AG09319 (cell line): ENCODE results near the gene CHRNA4.

Experiments used
- DNase-seq: peaks from one replicate; pipeline ENCODE4 v3.0.0-alpha.2; 2010; ENCODE audit warnings: low read depth; ENCODE audit errors: extremely low read depth
- CTCF ChIP-seq: IDR thresholded peaks from 2 replicates; pipeline ENCODE4 v1.5.1; 2011; ENCODE audit warnings: low read depth, mild to moderate bottlenecking, inconsistent platforms, low read length, moderate library complexity

CHRNA4 gene

DNA sequence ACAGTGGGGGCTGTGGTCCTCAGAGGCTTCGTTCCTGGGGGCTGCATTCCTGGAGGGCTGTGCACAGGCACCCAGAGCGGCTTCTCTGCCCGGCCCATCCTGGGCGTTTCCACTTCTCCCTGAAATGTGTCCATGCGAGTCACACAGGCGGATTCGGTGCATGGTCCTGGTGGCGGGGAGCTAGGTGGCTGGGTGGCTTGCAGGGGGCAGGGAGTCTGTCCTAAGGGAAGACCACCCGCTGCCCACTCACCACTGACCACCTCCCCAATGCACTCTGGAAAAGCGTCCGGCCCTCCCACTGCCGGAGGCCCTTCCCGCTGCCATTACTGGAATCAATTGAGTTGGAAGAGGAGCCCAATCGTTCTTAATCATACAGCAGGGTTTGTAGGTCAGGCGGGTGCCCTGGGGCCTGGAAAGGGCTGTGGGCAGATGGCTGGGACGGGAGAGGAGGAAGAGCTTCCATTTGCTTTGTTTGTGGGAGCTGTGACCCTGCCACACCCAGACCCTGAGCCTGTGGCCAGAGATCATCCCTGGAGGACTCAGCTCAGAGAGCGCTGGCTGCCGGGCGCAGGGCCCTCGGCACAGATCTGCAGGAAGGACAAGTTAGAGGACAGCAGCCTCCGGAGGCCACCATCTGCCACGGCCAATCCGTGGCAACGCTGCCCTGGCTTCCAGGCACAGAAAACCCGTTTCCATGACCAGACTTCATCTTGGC, 6.4 kb downstream of the CHRNA4 start:
- no peak for TF ChIP-seq CTCF
- DNase-seq: no peak

- no peak for TF ChIP-seq CTCF
- no peak for DNase-seq
Measured at GRCh38 chr20:63352811-63353221, 8.3 kb downstream of the CHRNA4 start.

DNA sequence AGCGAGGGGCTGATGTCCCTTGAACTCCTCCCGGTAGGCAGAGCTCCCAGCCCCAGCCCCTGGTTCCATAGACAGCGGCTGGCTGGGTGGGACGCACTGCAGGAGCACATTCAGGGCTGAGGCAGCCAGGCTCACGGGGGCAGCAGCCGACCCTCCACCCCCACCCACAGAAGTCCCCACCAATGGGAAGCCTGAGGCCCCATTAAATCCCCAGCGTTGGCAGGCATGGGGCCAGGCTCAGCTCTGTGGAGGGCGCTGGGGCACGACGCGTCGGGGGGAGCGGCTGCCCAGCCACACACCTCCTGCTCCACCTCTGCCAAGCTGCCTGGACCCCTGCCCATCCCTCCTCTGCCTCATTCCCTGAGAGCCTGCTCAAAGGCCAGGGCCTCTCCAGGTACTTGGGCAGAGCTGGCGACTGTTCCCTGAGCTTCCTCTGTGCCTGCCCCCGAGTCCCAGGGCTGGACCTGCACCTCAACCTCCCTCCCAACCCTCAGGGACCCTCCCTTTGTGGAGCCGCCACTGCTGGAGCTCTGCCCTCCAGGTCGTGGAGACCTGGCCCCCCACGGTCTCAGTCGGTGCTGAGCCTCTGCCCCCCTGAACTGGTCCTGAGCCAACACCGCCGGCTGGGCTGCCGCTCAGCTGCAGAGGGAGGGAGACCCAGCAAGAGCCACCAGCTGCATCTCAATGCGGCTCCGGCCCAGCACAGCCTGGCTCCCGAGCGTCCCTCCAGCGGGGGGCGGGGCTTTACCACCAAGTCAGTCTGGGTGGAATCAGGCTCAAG, 9.1 kb downstream of the CHRNA4 start:
- DNase-seq: no peak
- no peak for TF ChIP-seq CTCF

GRCh38 chr20:63351326-63351700, 9.8 kb downstream of the CHRNA4 start:
- DNase-seq: no peak
- no peak for TF ChIP-seq CTCF

GRCh38 chr20:63350597-63351325, 10.4 kb downstream of the CHRNA4 start:
- no peak for DNase-seq
- no peak for TF ChIP-seq CTCF

DNA sequence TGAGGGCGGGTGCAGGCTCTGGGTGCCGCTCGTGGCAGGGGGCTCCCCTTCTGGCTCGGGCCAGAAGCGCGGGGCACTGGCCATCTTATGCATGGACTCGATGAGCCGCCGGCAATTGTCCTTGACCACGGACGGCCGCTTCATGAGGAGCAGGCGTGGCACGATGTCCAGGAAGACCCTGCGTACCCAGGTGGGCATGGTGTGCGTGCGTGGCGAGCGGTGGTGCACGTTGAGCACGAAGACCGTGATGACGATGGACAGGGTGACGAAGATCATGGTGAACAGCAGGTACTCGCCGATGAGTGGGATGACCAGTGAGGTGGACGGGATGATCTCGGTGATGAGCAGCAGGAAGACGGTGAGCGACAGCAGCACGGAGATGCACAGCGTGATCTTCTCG, 11.0 kb downstream of the CHRNA4 start:
- no peak for DNase-seq
- no peak for TF ChIP-seq CTCF

DNA sequence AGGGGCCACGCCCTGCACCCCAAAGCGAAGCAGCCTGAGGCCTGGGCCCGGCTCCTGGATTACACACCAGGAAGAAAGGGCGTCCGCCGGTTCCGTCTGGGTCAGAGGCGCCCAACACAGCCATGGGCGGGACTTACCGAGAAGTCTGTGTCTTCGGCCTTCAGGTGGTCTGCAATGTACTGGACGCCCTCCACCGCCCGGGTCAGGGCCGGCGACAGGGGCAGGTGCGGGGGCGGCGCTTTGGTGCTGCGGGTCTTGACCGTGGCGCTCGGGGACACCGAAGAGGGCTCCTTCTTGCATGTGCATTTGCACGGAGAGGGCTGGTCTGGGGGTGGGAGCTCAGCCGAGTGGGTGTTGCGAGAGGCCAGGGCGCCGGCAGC, 11.6 kb downstream of the CHRNA4 start:
- no peak for DNase-seq

More for the DNA sequence above, 11.6 kb downstream of the CHRNA4 start:
- TF ChIP-seq CTCF: no peak
